ENCODE results near the gene CLINT1.

DNA sequence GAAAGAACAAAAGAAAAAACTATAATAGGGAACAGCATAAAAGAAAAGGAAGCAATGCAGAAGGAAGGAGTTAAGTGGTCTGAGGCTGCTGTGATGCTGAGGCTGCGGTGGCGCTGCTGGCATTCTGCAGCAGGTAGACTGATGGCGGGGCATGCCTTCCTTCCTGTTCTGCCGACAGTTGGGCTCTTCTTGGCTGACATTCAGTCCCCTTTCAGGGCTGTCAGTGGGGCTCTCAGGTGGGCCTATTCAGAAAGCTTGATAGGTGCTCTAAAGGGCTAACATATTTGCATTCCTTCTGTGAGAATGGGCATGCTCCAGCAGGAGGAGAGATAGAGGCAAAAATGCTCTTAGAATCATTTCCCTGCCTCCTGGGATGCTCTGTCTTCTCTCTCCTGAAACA, 5.1 kb upstream of the CLINT1 start:
- TF ChIP-seq POLR2A (IDR thresholded peaks at IDR 0.05; ENCODE audit: low read depth, low read length) (no peak), POLR2AphosphoS5 (IDR thresholded peaks at IDR 0.05; ENCODE audit: low read depth, low read length) (no peak), TAF1 (IDR thresholded peaks at IDR 0.05; ENCODE audit: low read depth, low read length) (no peak), SPI1 (IDR thresholded peaks at IDR 0.05; ENCODE audit: low read depth, low read length) (no peak)

Measured in GM12891 (cell line).